Panc1 (cell line): ENCODE measurements around the gene PEF1. TPM values are rescaled to one million over a fixed set of nuclear protein-coding genes. Genes with fewer than 3 reads are reported as not detected.

Source experiments
- ATAC-seq: fragments of 200-7000 bp; cut with Tn5 transposase; 2 replicates; pipeline ENCODE4 v1.9.1; 2020; ENCODE audit warnings: mild to moderate bottlenecking, moderate library complexity
- BruUV-seq: library from RNA; stranded (reverse); fragments of 400-500 nt; replicated peaks from 2 replicates; lab custom pipeline; 2021; lab: Mats Ljungman, UMichigan
- CTCF ChIA-PET: fragments of 300-600 bp; sonication (Branson Sonifier 250); formaldehyde crosslinking; loops from one replicate; lab custom pipeline; 2022; ENCODE audit warnings: antibody characterized with exemption; lab: Charles Lee
- POLR2A ChIA-PET: fragments of 300-600 bp; sonication (Branson Sonifier 250); formaldehyde crosslinking; loops from one replicate; lab custom pipeline; 2022; ENCODE audit warnings: antibody characterized with exemption; lab: Charles Lee
- DNase-seq: peaks from one replicate; pipeline ENCODE4 v3.0.0-alpha.2; 2010; ENCODE audit warnings: low read depth, low spot score
- H3K27ac ChIP-seq: 2 replicates; pipeline ENCODE4 v1.5.1; 2011; ENCODE audit warnings: mild to moderate bottlenecking, low read length, inconsistent platforms
- H3K27me3 ChIP-seq: fragments of 200-500 bp; sonication (Bioruptor generic); 2 replicates; pipeline ENCODE4 v1.6.0; 2014; ENCODE audit warnings: low read length, inconsistent platforms; ENCODE audit not compliant: control insufficient read depth, insufficient read depth
- H3K36me3 ChIP-seq: fragments of 200-500 bp; sonication (Bioruptor generic); 2 replicates; pipeline ENCODE4 v1.5.1; 2014; ENCODE audit warnings: inconsistent platforms, mild to moderate bottlenecking, low read length, moderate library complexity; ENCODE audit not compliant: control insufficient read depth, insufficient read depth
- H3K4me1 ChIP-seq: 2 replicates; pipeline ENCODE4 v1.5.1; 2011; ENCODE audit warnings: inconsistent platforms, mild to moderate bottlenecking, low read length, moderate library complexity; ENCODE audit not compliant: control insufficient read depth, insufficient read depth
- H3K4me3 ChIP-seq, 2 experiments: 2 replicates each; pipeline ENCODE4 v1.5.1; 2011 to 2012; ENCODE audit warnings: low read depth in 2 of 2, low read length in 2 of 2, mild to moderate bottlenecking in 2 of 2, inconsistent platforms in 1 of 2, moderate library complexity in 1 of 2
- H3K9me3 ChIP-seq: fragments of 200-500 bp; sonication (Bioruptor generic); 2 replicates; pipeline ENCODE4 v1.5.1; 2014; ENCODE audit warnings: low read depth, mild to moderate bottlenecking, inconsistent platforms, low read length, moderate library complexity; ENCODE audit not compliant: control insufficient read depth, insufficient read depth
- POLR2AphosphoS5 ChIP-seq: IDR thresholded peaks from 2 replicates; pipeline ENCODE4 v1.6.1; 2012; ENCODE audit warnings: mild to moderate bottlenecking, low read depth, low read length, moderate library complexity
- SIN3A ChIP-seq: IDR thresholded peaks from 2 replicates; pipeline ENCODE4 v1.6.1; 2012; ENCODE audit warnings: low read depth, mild to moderate bottlenecking, low read length, moderate library complexity, borderline replicate concordance; ENCODE audit not compliant: insufficient read depth
- TCF7L2 ChIP-seq: IDR thresholded peaks from 2 replicates; pipeline ENCODE4 v1.6.1; 2011; ENCODE audit warnings: mild to moderate bottlenecking, low read depth, low read length, inconsistent platforms
- in situ Hi-C: cut with HindIII; loops from 2 replicates; pipeline ENCODE4 v1.10.0; 2016; ENCODE audit warnings: low sequenced_read_pairs, low pct_unique_long_range_greater_than_20kb
- intact Hi-C: fragments of 100-400 bp; cut with micrococcal nuclease; formaldehyde crosslinking; loops from one replicate; pipeline ENCODE4 v1.10.0; 2022; ENCODE audit not compliant: unreplicated experiment
- total RNA-seq: library from RNA; stranded (reverse); gene quantifications from one replicate; pipeline ENCODE4 v1.2.1, GENCODE V29; 2021; ENCODE audit not compliant: unreplicated experiment
- TF ChIP-seq, protein P1 (sequence below), 2 experiments: IDR thresholded peaks; 2 replicates each; pipeline ENCODE4 v1.6.1; 2011 to 2012; ENCODE audit warnings: low read depth in 2 of 2, control low read depth in 1 of 2, low read length in 1 of 2, mild to moderate bottlenecking in 1 of 2, moderate library complexity in 1 of 2; ENCODE audit not compliant: insufficient read depth in 1 of 2
- TF ChIP-seq, protein P2 (sequence below): fragments of 450-650 bp; IDR thresholded peaks from 2 replicates; pipeline ENCODE4 v1.5.1; 2017; ENCODE audit warnings: mild to moderate bottlenecking

The PEF1 gene
- total RNA-seq, 1 experiment from 2014 or later = 58.4 TPM

DNA sequence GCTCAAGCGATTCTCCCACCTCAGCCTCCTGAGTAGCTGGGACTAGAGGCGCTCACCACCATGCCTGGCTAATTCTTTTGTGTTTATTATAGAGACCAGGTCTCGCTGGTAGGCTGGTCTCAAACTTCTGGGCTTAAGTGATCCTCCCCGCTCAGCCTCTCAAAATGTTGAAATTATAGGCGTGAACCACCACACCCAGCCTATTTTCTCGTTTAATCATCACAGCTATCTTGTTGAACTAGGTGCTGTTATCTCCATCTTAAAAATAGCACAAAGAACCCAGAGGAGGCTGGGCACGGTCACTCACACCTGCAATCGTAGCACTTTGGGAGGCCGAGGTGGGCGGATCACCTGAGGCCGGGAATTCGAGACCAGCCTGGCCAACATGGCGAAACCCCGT, 31.1 kb upstream of the PEF1 start:
- ChIA-PET POLR2A (no interaction called here), CTCF (interaction anchor here (0.7 kb wide), 2 partner anchors 13 to 1826 kb away, joined by 6 to 11 read pairs; no protein-coding TSS in a partner anchor)
- no peaks in the 10 kb centered on the region for H3K36me3 ChIP-seq
- H3K4me1 ChIP-seq = no peaks in the 10 kb centered on the region; the same call in none of the 2 replicates
- no peak overlapping the region for H3K4me3 ChIP-seq
- H3K27ac ChIP-seq = no peak overlapping the region
- no peak for DNase-seq
- BruUV-seq = no TSS peak
- intact Hi-C loops = no loop called here
- no peaks in the 10 kb centered on the region for H3K27me3 ChIP-seq
- TF ChIP-seq SIN3A (no peak), TCF7L2 (no peak), POLR2AphosphoS5 (no peak)
- TF ChIP-seq, protein P1, sequence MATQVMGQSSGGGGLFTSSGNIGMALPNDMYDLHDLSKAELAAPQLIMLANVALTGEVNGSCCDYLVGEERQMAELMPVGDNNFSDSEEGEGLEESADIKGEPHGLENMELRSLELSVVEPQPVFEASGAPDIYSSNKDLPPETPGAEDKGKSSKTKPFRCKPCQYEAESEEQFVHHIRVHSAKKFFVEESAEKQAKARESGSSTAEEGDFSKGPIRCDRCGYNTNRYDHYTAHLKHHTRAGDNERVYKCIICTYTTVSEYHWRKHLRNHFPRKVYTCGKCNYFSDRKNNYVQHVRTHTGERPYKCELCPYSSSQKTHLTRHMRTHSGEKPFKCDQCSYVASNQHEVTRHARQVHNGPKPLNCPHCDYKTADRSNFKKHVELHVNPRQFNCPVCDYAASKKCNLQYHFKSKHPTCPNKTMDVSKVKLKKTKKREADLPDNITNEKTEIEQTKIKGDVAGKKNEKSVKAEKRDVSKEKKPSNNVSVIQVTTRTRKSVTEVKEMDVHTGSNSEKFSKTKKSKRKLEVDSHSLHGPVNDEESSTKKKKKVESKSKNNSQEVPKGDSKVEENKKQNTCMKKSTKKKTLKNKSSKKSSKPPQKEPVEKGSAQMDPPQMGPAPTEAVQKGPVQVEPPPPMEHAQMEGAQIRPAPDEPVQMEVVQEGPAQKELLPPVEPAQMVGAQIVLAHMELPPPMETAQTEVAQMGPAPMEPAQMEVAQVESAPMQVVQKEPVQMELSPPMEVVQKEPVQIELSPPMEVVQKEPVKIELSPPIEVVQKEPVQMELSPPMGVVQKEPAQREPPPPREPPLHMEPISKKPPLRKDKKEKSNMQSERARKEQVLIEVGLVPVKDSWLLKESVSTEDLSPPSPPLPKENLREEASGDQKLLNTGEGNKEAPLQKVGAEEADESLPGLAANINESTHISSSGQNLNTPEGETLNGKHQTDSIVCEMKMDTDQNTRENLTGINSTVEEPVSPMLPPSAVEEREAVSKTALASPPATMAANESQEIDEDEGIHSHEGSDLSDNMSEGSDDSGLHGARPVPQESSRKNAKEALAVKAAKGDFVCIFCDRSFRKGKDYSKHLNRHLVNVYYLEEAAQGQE (IDR thresholded peaks at IDR 0.05; ENCODE audit: insufficient read depth in 1 of 2, low read depth in 2 of 2, low read length in 1 of 2) = no peak
- TF ChIP-seq, protein P2, sequence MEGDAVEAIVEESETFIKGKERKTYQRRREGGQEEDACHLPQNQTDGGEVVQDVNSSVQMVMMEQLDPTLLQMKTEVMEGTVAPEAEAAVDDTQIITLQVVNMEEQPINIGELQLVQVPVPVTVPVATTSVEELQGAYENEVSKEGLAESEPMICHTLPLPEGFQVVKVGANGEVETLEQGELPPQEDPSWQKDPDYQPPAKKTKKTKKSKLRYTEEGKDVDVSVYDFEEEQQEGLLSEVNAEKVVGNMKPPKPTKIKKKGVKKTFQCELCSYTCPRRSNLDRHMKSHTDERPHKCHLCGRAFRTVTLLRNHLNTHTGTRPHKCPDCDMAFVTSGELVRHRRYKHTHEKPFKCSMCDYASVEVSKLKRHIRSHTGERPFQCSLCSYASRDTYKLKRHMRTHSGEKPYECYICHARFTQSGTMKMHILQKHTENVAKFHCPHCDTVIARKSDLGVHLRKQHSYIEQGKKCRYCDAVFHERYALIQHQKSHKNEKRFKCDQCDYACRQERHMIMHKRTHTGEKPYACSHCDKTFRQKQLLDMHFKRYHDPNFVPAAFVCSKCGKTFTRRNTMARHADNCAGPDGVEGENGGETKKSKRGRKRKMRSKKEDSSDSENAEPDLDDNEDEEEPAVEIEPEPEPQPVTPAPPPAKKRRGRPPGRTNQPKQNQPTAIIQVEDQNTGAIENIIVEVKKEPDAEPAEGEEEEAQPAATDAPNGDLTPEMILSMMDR = no peak
- in situ Hi-C loops = no loop called here
- H3K9me3 ChIP-seq = no peaks in the 10 kb centered on the region
- ATAC-seq = no peak

DNA sequence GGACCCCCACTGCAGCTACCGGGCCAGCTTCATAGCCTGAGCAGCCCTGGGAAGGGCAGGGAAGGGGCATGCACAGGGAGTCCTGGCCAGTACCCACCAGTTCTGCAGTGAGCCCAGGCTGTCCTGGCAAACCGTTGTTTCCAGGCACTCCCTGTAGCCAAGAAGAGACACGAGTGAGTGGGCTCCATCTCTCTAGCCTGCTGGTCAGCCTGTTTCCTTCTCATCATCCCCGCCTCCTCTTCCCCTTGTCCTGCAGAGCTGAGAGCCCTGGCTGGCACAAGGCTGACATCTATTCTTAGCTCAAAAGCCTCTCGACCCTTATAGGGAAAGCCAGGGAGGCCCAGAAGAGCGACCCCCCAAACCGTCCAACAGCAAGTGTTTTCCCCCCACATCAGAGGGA, 30.5 kb upstream of the PEF1 start:
- Histone ChIP-seq H3K9me3 (no peaks in the 10 kb centered on the region), H3K27me3 (no peaks in the 10 kb centered on the region), H3K27ac (no peak overlapping the region), H3K36me3 (no peaks in the 10 kb centered on the region), H3K4me3 (no peak overlapping the region), H3K4me1 (peaks cover 6% of the 10 kb centered on the region)
- intact Hi-C loops = no loop called here
- ATAC-seq (no peak), DNase-seq (no peak)
- in situ Hi-C loops = no loop called here
- no TSS peak for BruUV-seq
- TF ChIP-seq TCF7L2 (no peak), POLR2AphosphoS5 (no peak), SIN3A (no peak)
- TF ChIP-seq, protein P2 = no peak
- TF ChIP-seq, protein P1 (IDR thresholded peaks at IDR 0.05; ENCODE audit: insufficient read depth in 1 of 2, low read depth in 2 of 2, low read length in 1 of 2) = no peak
- CTCF ChIA-PET = interaction anchor here (0.6 to 0.7 kb wide), 3 partner anchors 12 to 1825 kb away, joined by 3 to 11 read pairs (median 6); no protein-coding TSS in a partner anchor
- POLR2A ChIA-PET = interaction anchor here (0.5 kb wide), 1 partner anchor 478 kb away, joined by 6 read pairs; no protein-coding TSS in a partner anchor
